ENCODE data around the gene EDNRB.

Gene EDNRB

GRCh38 chr13:77868717-77869116, 49.9 kb downstream of the EDNRB start:
- no peak for TF ChIP-seq CTCF (conservative IDR thresholded peaks at IDR 0.05; ENCODE audit: low read length)
- TF ChIP-seq EZH2phosphoT487 (IDR thresholded peaks at IDR 0.05; ENCODE audit: borderline replicate concordance): no peak
- H4K20me1 ChIP-seq (ENCODE audit: insufficient read depth, low read length, poor library complexity, severe bottlenecking): no peaks in the 10 kb centered on the region
- no peaks in the 10 kb centered on the region for H3K36me3 ChIP-seq (ENCODE audit: insufficient read depth, low read length)
- no peaks in the 10 kb centered on the region for H3K9me2 ChIP-seq (replicated peaks; ENCODE audit: low read depth, low read length)
- H3K4me2 ChIP-seq (ENCODE audit: low read depth, low read length, poor library complexity, severe bottlenecking): no peak overlapping the region
- H3K79me2 ChIP-seq (ENCODE audit: insufficient read depth, low read length): no peaks in the 10 kb centered on the region
- H3F3A ChIP-seq (ENCODE audit: low read depth): no peaks in the 10 kb centered on the region
- H3K27me3 ChIP-seq (ENCODE audit: insufficient read depth, low read length, poor library complexity, severe bottlenecking): no peaks in the 10 kb centered on the region
- H3K9me3 ChIP-seq (ENCODE audit: insufficient read depth, low read depth, low read length): no peaks in the 10 kb centered on the region
- H3K4me3 ChIP-seq (ENCODE audit: low read length, poor library complexity, severe bottlenecking): no peak overlapping the region
- H3K9ac ChIP-seq (ENCODE audit: low read depth, low read length, poor library complexity, severe bottlenecking): no peak overlapping the region
- H2AFZ ChIP-seq (ENCODE audit: low read length): no peak overlapping the region
- no peaks in the 10 kb centered on the region for H3K4me1 ChIP-seq (ENCODE audit: insufficient read depth, low read length, poor library complexity, severe bottlenecking)

- no peaks in the 10 kb centered on the region for H3K79me2 ChIP-seq (ENCODE audit: insufficient read depth, low read length)
- H3K4me1 ChIP-seq (ENCODE audit: insufficient read depth, low read length, poor library complexity, severe bottlenecking): no peaks in the 10 kb centered on the region
- H3K36me3 ChIP-seq (ENCODE audit: insufficient read depth, low read length): no peaks in the 10 kb centered on the region
- H4K20me1 ChIP-seq (ENCODE audit: insufficient read depth, low read length, poor library complexity, severe bottlenecking): no peaks in the 10 kb centered on the region
- TF ChIP-seq EZH2phosphoT487 (IDR thresholded peaks at IDR 0.05; ENCODE audit: borderline replicate concordance): no peak
- TF ChIP-seq CTCF (conservative IDR thresholded peaks at IDR 0.05; ENCODE audit: low read length): no peak
- no peak overlapping the region for H2AFZ ChIP-seq (ENCODE audit: low read length)
- no peaks in the 10 kb centered on the region for H3K9me2 ChIP-seq (replicated peaks; ENCODE audit: low read depth, low read length)
- H3K9ac ChIP-seq (ENCODE audit: low read depth, low read length, poor library complexity, severe bottlenecking): no peak overlapping the region
- H3K9me3 ChIP-seq (ENCODE audit: insufficient read depth, low read depth, low read length): no peaks in the 10 kb centered on the region
- H3K27me3 ChIP-seq (ENCODE audit: insufficient read depth, low read length, poor library complexity, severe bottlenecking): no peaks in the 10 kb centered on the region
- no peaks in the 10 kb centered on the region for H3F3A ChIP-seq (ENCODE audit: low read depth)
- no peak overlapping the region for H3K4me2 ChIP-seq (ENCODE audit: low read depth, low read length, poor library complexity, severe bottlenecking)
- no peak overlapping the region for H3K4me3 ChIP-seq (ENCODE audit: low read length, poor library complexity, severe bottlenecking)
Observed at GRCh38 chr13:77866971-77867370, 51.7 kb downstream of the EDNRB start.

GRCh38 chr13:77865622-77866021, 53.0 kb downstream of the EDNRB start:
- Histone ChIP-seq H2AFZ (ENCODE audit: low read length) (no peak overlapping the region), H3K36me3 (ENCODE audit: insufficient read depth, low read length) (no peaks in the 10 kb centered on the region), H3K27me3 (ENCODE audit: insufficient read depth, low read length, poor library complexity, severe bottlenecking) (no peaks in the 10 kb centered on the region), H3K9ac (ENCODE audit: low read depth, low read length, poor library complexity, severe bottlenecking) (no peak overlapping the region), H3K4me2 (ENCODE audit: low read depth, low read length, poor library complexity, severe bottlenecking) (no peak overlapping the region), H3K9me2 (replicated peaks; ENCODE audit: low read depth, low read length) (no peaks in the 10 kb centered on the region), H3K9me3 (ENCODE audit: insufficient read depth, low read depth, low read length) (no peaks in the 10 kb centered on the region), H3K4me1 (ENCODE audit: insufficient read depth, low read length, poor library complexity, severe bottlenecking) (peaks cover 4% of the 10 kb centered on the region), H4K20me1 (ENCODE audit: insufficient read depth, low read length, poor library complexity, severe bottlenecking) (no peaks in the 10 kb centered on the region), H3K4me3 (ENCODE audit: low read length, poor library complexity, severe bottlenecking) (no peak overlapping the region), H3K79me2 (ENCODE audit: insufficient read depth, low read length) (no peaks in the 10 kb centered on the region), H3F3A (ENCODE audit: low read depth) (no peaks in the 10 kb centered on the region)
- TF ChIP-seq EZH2phosphoT487 (IDR thresholded peaks at IDR 0.05; ENCODE audit: borderline replicate concordance) (no peak), CTCF (conservative IDR thresholded peaks at IDR 0.05; ENCODE audit: low read length) (no peak)

Measured in Loucy (cell line).